GM21367 (cell line): ENCODE data around the gene GAD1.
A peak's percentile ranks its signal among the peaks of the same experiment; 100 is the strongest.

Source experiments
- ATAC-seq: cut with Tn5 transposase; IDR thresholded peaks from one replicate; pipeline ENCODE4 v1.9.1; 2021; ENCODE audit not compliant: unreplicated experiment

GAD1 gene

DNA sequence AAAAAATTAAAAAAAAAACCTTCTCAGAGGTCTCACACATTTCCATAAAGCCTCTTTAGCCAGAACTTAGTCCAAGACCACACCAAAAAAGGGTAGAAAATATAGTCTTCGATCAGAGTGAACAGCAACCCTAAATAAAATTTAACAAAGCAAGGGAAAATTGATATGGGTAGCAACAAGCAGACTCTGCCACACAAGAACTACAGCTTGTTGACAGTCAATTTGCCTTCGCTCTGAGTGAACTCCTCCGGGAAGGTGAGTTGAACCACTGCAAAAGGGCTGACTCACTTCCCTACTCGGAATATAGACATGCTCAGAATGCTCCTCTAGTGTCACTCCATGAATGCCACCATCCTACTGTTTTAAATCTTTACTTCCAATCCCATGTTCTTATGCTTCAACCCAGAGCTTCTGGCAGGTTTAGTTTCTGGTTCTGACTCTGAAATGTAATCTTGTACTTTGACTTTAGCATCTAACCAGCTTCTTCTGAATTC, 24.1 kb downstream of the GAD1 start:
- no peak for ATAC-seq

DNA sequence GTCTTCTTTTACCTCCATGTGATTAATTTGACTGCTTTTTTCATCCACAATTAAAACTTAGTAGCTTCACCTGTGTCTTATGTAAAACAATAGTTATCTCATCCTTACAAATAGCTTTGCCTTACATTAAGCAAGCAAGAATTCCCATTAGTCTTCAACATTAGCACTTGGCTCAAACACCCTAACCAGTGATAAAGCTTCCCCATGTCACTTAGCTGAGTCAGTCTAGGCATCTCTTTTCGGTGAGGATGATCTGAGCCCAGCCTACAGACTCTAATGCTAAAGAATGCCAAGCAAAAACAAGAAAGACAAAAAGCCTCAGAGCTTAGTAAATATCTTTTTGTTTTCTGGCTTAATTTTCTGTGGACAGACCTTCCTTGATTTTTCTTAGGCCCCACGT, 26.1 kb downstream of the GAD1 start:
- ATAC-seq = no peak

DNA sequence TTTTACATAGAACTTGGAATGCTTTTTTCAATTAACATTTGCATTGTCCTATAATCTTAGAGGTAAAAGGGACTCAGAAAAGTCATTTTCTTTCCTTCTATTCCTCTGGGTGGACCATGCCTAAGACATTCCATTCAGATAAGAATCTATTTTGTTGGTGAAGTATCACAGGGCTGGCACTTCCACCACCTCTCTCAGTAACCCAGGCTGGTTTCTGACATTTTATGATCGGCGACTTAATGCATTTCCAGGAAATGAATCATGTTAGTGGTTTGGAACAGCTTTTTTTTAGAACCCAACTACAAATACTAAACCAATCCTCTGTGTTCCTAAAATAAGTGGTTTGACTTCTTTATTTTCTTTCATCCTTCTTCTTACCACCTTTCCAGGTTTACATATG, 27.0 kb downstream of the GAD1 start:
- ATAC-seq = no peak

DNA sequence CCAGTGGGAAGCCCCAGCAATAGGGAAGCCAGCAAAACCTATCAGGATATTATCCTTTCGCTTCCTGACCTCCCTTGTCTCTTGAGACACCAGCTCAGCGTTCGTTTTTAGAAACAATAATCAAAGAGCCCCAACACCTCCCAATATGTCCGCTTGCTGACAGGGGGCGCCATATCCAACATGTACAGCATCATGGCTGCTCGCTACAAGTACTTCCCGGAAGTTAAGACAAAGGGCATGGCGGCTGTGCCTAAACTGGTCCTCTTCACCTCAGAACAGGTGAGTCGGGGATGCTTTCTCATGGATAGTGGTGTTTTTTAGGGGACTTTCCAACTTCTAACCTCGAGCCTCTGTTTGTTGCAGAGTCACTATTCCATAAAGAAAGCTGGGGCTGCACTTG, 28.7 kb downstream of the GAD1 start:
- no peak for ATAC-seq

DNA sequence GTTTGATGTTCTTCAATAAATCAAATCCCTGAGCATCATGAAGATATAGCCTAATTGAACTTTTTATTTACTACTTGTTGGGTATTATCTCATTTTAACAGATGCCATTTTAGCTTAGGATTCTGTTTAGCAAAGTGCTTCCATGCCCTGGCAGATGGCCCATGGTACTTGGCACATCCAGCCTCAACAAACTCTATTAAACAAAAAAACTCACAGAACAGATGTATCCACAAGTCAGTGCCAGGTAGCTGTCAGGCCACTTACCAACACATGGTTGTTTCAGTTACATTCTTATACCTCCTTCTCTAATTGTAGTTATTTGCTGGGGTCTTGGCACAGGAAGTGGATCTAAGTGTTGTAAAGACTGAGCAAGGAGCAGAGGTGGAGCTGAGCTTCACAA, 29.6 kb downstream of the GAD1 start:
- ATAC-seq = no peak

DNA sequence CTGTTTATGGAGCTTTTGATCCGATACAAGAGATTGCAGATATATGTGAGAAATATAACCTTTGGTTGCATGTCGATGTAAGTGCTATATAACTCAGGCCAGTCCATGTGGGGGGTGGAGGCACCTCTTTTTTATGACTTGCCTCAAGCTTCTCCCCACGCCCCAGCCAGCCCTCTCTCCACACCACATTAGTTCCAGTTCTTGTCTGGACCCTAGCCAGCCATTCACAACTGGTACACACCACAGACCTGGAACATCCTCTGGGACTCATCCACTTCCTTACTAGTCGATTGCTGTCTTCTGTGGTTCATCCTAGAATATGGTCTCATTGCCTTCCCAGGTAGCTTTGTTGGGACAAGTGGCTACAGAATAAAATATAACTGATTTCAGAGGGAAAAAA, 31.0 kb downstream of the GAD1 start:
- ATAC-seq = no peak

DNA sequence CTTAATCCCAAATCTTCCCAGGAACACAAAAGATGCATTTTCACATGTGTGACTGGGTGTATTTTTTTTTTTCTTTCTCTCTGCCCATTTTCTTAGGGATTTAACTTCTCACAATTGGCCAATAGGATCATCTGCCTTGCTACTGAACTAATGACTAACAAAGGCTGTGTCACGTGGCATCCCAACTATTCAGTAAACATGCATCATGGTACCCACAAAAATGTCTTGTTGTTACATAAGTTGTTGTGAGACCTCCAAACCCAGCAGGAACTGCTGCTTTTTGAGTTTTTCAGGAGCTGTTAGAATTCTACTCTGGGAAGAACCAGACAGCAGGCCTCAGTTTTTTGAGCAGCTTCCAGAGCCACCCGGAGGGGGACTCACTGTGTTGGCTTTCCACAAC, 31.9 kb downstream of the GAD1 start:
- no peak for ATAC-seq

DNA sequence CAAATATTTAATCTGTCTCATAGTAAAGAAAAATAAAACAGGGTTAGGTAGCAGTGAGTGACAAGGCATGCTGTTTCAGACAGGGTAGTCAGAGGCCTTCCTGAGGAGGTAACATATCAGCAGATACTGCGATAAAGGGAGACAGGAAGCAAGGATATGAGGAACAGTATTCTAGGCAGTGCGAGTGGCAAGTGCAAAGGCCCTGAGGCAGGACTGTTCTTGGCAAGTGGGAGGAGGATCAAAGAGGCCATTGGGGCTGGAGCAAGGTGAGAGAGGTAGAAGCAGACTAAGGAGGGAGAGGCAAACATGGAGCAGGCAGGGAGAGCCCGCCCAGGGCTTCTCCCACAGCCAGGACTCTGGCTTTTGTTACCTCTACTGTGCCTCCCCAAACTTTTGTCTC, 33.6 kb downstream of the GAD1 start:
- ATAC-seq = no peak

DNA sequence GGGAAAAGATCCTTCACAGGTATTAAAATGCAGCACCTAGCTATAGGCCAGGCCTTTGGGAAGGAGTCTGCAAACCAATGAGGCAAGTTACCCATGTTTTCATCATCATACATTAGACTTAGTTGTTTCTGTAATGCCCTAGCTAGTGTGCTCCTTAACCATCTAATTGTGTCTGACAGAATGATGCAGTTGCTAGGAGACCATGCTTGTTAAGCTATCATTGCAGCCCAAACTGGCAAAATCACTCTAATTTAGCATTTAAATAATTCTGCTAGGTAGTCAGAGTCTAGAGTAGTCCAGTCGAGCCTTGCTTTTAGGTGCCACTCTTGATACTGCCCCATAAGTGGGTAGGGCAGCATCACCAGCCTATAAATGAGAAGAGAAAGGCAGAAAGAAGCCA, 34.9 kb downstream of the GAD1 start:
- ATAC-seq = no peak

DNA sequence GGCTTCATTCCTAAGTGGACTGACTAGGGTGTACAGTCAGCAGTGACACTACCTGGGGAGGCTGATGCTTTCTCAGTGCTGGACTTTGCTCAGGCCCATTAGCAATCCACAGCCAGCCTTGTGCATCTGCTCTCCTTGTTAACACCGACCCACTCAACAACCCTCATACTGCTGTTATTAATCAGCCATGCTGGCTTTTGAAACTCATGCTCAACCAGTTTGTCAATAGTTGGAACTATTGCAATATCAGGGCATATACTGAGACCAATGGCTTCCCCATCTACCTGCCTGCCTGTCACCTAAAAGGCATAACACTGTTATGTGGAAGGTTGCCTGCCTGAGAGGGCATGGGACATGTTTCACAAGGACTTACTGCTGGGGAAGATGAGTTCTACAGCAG, 39.4 kb downstream of the GAD1 start:
- ATAC-seq = no peak

DNA sequence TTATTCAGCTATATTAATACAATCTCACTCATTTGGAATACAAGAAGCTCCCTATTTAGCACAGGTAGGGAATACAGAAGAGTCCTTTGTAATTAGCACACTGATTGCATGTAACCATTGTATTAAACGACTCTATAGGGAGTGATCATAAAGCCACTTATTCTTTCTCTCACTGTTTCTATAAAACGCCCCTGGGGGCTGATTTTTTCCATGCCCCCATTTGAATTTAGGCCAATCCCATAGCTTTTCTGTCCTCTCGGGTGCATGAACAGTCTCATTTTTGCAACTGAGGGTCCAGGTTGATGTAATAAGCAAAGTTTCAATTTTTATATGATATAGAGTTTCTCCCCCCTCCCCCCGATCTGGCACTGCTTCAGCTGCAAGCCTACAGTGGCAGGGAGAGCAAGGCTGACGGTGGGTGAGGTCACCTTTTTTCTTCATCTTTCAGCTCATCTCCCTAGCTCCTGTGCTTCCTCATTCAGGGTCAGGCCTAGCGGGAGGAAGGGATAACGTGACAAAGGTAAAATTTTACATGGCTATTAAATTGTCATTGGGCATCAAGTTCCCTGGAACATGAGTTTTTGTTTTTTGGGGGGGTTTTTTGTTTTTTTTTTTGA, 45.7 kb downstream of the GAD1 start:
- no peak for ATAC-seq

DNA sequence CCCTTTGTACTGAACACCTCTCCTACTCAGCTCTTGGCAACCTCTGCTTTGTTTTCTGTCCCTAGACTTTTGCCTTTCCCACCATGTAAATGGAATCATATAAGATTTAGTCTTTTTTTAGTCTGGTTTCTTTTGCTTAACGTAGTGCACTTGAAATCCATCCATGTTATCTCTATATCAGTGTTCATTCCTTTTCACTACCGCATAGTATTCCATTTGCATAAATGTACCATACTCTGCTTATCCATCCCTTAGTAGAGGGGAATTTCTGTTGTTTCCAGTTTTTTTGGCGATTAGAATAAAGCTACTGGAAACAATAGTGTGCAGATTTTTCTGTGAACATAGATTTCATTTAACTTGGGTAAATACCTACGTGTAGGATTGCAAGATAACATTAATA, 46.4 kb downstream of the GAD1 start:
- ATAC-seq = no peak

DNA sequence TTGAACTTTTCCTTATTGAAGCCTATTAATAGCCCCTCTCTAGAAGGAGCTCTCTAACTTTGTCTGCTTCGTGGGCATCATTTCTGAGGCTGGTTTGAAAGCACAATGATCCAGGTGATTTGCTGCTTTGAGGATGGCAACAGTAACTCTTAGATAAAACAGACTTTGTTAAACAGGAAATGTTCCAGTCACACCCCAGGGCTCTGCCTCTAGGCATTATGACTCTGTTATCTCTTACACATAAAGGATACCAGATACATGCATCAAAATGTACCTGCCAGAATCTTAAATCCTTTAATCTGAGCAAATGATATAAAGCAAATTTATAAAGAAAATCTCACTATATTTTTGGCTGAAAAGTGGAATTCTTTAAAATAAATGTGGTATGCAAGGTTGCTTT, 52.3 kb downstream of the GAD1 start:
- no peak for ATAC-seq

DNA sequence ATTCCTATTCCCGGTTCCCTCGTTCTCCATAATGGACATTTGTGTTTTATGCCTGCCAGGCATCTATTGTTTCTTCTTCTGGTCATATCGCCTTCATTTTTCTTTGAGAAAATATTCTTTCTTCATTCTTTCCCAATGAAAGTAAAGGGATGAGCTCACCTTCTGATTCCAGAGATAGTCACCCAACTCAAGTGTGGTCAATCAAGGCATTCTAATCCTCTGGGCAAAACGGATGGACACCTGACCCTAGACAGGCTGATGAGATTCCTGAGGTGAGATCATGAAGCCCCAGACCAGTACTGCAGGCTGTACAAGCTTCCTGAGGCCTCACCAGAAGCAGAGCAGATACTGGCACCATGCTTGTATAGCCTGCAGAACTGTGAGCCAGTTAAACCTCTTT, 52.8 kb downstream of the GAD1 start:
- no peak for ATAC-seq

DNA sequence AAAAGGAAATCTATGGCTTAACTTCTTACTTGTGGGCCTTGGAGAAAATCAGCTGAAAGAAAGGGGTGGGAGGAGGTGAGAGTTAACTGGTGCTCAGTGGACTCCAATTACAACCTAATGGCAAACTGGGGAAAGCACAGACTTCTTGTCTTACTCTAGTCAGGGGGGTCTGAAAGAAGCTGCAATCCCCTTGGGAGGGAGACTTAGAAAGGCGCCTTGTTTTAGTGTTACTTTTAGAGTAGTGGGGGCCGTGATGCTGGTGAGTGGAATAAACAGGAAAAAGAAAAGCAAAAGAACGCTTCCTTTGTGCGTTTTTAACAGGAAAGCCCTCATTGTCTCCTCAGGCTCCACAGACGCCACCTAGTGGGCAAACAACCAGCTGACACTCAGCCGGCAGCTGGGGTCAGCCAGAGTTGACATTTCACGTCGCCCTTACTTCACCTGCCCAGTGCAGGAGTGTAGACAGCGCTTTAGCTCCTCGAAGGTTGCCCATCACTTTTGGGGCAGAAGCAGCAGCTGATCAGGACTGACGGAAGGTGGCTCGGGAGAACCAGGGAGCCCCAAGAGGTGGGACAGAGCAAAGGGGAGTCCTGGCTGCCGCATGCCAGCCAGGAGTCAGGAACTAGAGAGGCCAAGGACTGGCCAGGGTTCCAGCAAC, 56.5 kb downstream of the GAD1 start:
- peak; percentile 79 for ATAC-seq

DNA sequence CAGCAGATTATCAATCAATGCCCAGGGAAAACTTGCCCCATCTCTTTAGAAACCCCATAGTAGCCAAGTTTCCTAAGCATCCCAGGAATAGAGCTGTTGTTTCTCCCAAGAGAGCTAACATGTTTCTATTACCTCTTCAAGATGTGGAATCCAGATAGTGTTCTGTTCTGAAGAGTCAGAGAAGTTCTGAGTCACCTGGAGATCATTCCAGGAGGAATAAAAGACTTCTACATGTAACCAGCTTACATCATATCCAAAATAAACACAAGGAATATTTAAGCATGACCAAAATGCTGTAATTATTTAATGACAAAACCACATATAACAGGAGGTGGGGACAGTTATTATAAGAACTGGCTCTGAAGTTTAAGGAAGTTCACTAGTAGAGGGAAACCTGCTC, 61.4 kb downstream of the GAD1 start:
- ATAC-seq = no peak

DNA sequence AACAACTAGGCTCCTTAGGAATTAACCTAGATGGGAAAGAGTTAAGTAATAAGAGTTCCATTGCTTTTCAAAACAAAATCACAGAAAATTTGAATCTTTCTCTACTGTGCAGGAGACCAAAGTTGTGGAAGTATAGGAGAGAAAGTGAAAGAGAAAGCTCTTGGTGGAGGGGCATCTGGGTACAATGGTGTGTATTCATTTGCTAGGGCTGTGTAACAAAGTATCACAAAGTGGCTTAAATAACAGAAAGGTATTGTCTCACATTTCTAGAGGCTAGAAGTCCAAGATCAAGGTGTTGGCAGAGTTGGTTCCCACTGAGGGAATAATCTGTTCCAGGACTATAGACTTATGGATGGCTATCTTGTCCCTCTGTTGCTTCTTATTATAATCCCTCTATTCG, 61.8 kb downstream of the GAD1 start:
- ATAC-seq = peak; percentile 53

DNA sequence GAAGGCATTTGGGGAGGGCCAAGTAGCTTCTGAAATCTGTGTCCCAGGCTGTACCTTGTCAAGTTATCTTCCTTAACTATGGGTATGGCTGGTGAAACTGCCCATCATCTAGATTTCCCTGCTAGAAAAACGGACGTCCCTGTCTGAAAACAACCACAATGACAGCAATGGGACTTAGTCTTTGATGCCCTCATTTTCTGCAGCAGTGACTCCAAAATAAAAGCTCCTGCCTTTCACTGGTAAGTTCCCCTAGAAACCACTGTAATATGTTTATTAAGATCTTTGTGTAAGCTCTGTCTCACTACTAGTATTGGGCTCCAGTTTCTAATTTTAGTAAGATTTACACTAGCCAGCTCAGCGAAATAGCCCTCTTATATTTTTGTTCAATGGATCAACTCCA, 65.2 kb downstream of the GAD1 start:
- ATAC-seq = no peak

DNA sequence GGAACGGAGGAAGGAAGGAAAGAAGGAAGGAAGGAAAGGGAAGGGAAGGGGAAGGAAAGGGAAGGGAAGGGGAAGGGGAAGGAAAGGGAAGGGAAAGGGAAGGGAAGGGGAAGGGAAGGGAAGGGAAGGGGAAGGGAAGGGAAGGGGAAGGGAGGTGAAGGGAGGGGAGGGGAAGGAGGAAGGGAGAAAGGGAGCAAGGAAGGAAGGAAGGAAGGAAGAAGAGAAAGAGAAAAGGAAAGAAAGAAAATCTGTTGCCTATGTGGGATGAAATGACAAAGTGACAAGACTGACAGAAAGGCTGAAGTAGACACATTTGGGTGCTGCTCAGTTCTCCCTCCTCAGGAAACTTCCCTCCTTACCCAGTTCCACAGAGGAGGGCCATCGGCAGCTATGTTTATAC, 66.1 kb downstream of the GAD1 start:
- ATAC-seq = no peak

DNA sequence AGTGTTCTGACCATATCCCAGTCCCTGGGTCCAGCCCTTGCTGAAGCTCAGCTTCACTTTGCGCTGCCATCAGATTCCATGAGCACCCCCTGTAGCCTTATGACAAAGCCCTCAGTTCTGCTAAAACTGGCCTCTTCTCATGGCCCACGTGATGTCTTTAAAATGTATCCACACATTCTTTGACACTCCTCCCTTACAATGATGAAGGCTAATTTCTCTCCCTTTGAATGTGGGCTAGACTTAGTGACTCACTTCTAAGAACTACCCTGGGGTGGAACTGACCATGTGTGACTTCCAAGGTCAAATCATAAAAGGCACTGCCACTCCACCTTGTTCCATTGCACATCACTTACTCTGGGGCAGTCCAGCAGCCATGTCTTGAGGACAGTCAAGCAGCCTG, 67.0 kb downstream of the GAD1 start:
- ATAC-seq = no peak

DNA sequence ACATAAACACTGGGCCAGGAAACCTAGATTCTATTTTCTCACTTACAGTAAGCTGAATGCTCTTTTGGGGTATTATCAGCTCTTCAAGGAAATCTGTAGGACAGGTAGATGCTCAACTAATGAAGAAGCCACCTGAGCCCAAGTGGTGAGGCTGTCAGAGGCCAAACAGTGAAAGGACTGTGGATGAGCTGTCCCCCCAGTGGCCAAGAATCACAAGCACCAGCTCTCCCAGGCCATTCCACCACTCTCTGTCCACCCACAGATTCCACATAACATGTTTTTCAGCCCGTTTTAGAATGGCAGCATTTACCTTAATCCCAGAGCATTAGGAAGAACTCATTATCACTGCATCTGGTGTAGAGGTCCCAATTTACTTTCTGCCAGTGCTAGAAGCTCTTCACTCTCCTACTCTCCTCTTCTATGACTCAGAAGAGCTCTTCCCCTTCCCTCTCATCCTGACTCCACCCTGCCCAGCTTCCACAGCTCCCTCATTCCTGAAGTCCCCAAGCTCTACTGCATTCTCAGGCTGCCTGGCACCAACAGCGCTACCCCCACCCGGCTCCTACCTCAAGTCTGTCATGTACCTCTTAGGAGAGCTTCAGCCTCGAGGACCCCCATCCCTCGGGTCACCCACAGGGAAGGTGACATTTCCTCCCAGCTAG, 68.6 kb downstream of the GAD1 start:
- no peak for ATAC-seq

DNA sequence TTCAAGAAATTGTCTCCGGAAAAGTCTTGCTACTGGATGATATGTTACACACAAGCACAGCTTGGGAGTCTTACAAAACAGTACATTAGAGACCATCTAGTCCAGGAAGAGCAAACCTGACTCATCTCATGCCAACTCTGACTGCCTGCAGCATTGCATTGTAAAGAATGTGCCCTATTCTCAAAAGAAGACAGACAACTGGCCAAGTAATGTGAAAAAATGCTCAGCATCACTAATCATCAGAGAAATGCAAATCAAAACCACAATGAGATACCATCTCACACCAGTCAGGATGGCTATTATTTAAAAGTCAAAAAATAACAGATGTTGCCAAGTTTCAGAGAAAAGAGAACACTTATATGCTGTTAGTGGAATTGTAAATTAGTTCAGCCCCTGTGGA, 69.7 kb downstream of the GAD1 start:
- no peak for ATAC-seq

DNA sequence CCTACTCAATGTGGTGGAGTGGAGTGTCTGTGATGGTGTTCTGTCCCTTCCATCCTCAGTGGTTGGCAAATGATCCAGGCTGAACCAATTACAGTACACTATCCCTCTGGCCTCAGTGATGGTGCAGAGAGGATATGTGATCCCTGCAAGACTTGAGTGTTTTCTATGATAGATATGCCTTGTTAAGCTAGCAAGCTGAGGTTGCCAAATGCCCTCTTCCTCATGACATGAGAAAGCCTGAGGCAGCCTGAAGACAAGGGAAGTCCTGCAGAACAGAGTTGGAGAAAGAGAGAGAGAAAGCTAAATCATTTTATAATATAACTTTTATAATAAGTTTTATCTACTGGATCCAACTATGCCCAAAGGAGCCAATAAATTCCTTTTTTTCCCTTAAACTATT, 70.8 kb downstream of the GAD1 start:
- no peak for ATAC-seq
